Measurements from ENCODE around the gene SOD2. TPM values are rescaled to one million over a fixed set of nuclear protein-coding genes. Genes with fewer than 3 reads are reported as not detected.
"Not testable (repeated sequence)": the region's sequence is repeated elsewhere in the genome, so short reads cannot be mapped to it uniquely, and the experiment has no call there.

SOD2 gene
- total RNA-seq, 2 experiments from 2014 or later = 59.1 to 66.4 TPM

- no peak overlapping the region for H3K4me3 Mint-ChIP-seq
- no peaks in the 10 kb centered on the region for H3K27me3 Mint-ChIP-seq (ENCODE audit: low read depth)
- ATAC-seq (no peak), DNase-seq (no peak)
- peaks cover 8% of the 10 kb centered on the region for H3K4me1 Mint-ChIP-seq (ENCODE audit: low read depth)
- no peaks in the 10 kb centered on the region for H3K9me3 Mint-ChIP-seq (ENCODE audit: insufficient read depth)
- POLR2A ChIA-PET = no interaction called here
- CTCF ChIA-PET = interaction anchor here (0.9 kb wide), 1 partner anchor 10 kb away, joined by 3 read pairs; no protein-coding TSS in a partner anchor
- H3K36me3 Mint-ChIP-seq (ENCODE audit: low read depth) = peaks cover 5% of the 10 kb centered on the region
- no peak overlapping the region for H3K27ac Mint-ChIP-seq
Observed at GRCh38 chr6:159716247-159717096, 23.4 kb upstream of the SOD2 start.

GRCh38 chr6:159715605-159716004 is 22.6 kb upstream of the SOD2 start:
- Mint-ChIP-seq H3K27ac (no peak overlapping the region), H3K27me3 (ENCODE audit: low read depth) (no peaks in the 10 kb centered on the region), H3K36me3 (ENCODE audit: low read depth) (peaks cover 5% of the 10 kb centered on the region), H3K4me3 (no peak overlapping the region), H3K9me3 (ENCODE audit: insufficient read depth) (no peaks in the 10 kb centered on the region), H3K4me1 (ENCODE audit: low read depth) (peaks cover 8% of the 10 kb centered on the region)
- ChIA-PET CTCF (interaction anchor here (0.6 kb wide), 1 partner anchor 54 kb away, joined by 3 read pairs; no protein-coding TSS in a partner anchor), POLR2A (no interaction called here)
- no peak for ATAC-seq
- DNase-seq = no peak

- H3K4me1 Mint-ChIP-seq (ENCODE audit: low read depth) = peaks cover 8% of the 10 kb centered on the region
- H3K9me3 Mint-ChIP-seq (ENCODE audit: insufficient read depth) = no peaks in the 10 kb centered on the region
- POLR2A ChIA-PET = no interaction called here
- CTCF ChIA-PET = interaction anchor here (0.6 kb wide), 1 partner anchor 54 kb away, joined by 3 read pairs; no protein-coding TSS in a partner anchor
- no peaks in the 10 kb centered on the region for H3K27me3 Mint-ChIP-seq (ENCODE audit: low read depth)
- H3K4me3 Mint-ChIP-seq = no peak overlapping the region
- ATAC-seq = no peak
- H3K27ac Mint-ChIP-seq = no peak overlapping the region
- H3K36me3 Mint-ChIP-seq (ENCODE audit: low read depth) = peaks cover 5% of the 10 kb centered on the region
- no peak for DNase-seq
Observed at GRCh38 chr6:159715166-159715565, 22.1 kb upstream of the SOD2 start.

GRCh38 chr6:159714404-159714803 is 21.4 kb upstream of the SOD2 start:
- Mint-ChIP-seq H3K27me3 (ENCODE audit: low read depth) (peaks cover under 1% of the 10 kb centered on the region), H3K9me3 (ENCODE audit: insufficient read depth) (no peaks in the 10 kb centered on the region), H3K27ac (no peak overlapping the region), H3K36me3 (ENCODE audit: low read depth) (peaks cover 5% of the 10 kb centered on the region), H3K4me3 (no peak overlapping the region), H3K4me1 (ENCODE audit: low read depth) (peaks cover 8% of the 10 kb centered on the region)
- ATAC-seq (no peak), DNase-seq (no peak)
- CTCF ChIA-PET = no interaction called here
- POLR2A ChIA-PET = no interaction called here

GRCh38 chr6:159713984-159714383 is 20.9 kb upstream of the SOD2 start:
- Mint-ChIP-seq H3K9me3 (ENCODE audit: insufficient read depth) (no peaks in the 10 kb centered on the region), H3K36me3 (ENCODE audit: low read depth) (peaks cover 7% of the 10 kb centered on the region), H3K4me1 (ENCODE audit: low read depth) (peaks cover 8% of the 10 kb centered on the region), H3K27ac (no peak overlapping the region), H3K27me3 (ENCODE audit: low read depth) (peaks cover 3% of the 10 kb centered on the region), H3K4me3 (no peak overlapping the region)
- ATAC-seq = no peak
- POLR2A ChIA-PET = interaction anchor here (0.7 to 1.2 kb wide), 2 partner anchors 13 kb away, joined by 3 to 4 read pairs; no protein-coding TSS in a partner anchor
- DNase-seq = no peak
- CTCF ChIA-PET = no interaction called here

- H3K27ac Mint-ChIP-seq; H3K36me3 Mint-ChIP-seq (ENCODE audit: low read depth); POLR2A ChIA-PET; H3K9me3 Mint-ChIP-seq (ENCODE audit: insufficient read depth); H3K4me1 Mint-ChIP-seq (ENCODE audit: low read depth); ATAC-seq; H3K27me3 Mint-ChIP-seq (ENCODE audit: low read depth); H3K4me3 Mint-ChIP-seq; CTCF ChIA-PET; DNase-seq: not testable (repeated sequence)
Observed at GRCh38 chr6:159712389-159712788, 19.3 kb upstream of the SOD2 start.

- H3K9me3 Mint-ChIP-seq (ENCODE audit: insufficient read depth); H3K27ac Mint-ChIP-seq; H3K27me3 Mint-ChIP-seq (ENCODE audit: low read depth); H3K4me1 Mint-ChIP-seq (ENCODE audit: low read depth); POLR2A ChIA-PET; H3K4me3 Mint-ChIP-seq; ATAC-seq; H3K36me3 Mint-ChIP-seq (ENCODE audit: low read depth); CTCF ChIA-PET; DNase-seq: not testable (repeated sequence)
Observed at GRCh38 chr6:159710603-159711002, 17.6 kb upstream of the SOD2 start.

- H3K27me3 Mint-ChIP-seq (ENCODE audit: low read depth) = peaks cover 3% of the 10 kb centered on the region
- POLR2A ChIA-PET = interaction anchor here (1.0 to 2.2 kb wide), 2 partner anchors 12 to 25 kb away, joined by 3 to 8 read pairs; no protein-coding TSS in a partner anchor
- no peak overlapping the region for H3K4me3 Mint-ChIP-seq
- ATAC-seq (no peak), DNase-seq (no peak)
- H3K36me3 Mint-ChIP-seq (ENCODE audit: low read depth) = no peaks in the 10 kb centered on the region
- H3K27ac Mint-ChIP-seq = no peak overlapping the region
- H3K4me1 Mint-ChIP-seq (ENCODE audit: low read depth) = peaks cover 3% of the 10 kb centered on the region
- CTCF ChIA-PET = interaction anchor here (1.0 to 2.1 kb wide), 2 partner anchors 10 to 25 kb away, joined by 3 to 7 read pairs; partner anchors contain the start of gene WTAP
- peaks cover 4% of the 10 kb centered on the region for H3K9me3 Mint-ChIP-seq (ENCODE audit: insufficient read depth)
Observed at GRCh38 chr6:159701413-159701999, 8.5 kb upstream of the SOD2 start.

GRCh38 chr6:159700970-159701369 is 7.9 kb upstream of the SOD2 start:
- H3K27ac Mint-ChIP-seq = no peak overlapping the region
- H3K27me3 Mint-ChIP-seq (ENCODE audit: low read depth) = peaks cover 3% of the 10 kb centered on the region
- ATAC-seq = no peak
- DNase-seq = no peak
- CTCF ChIA-PET = interaction anchor here (2.1 kb wide), 1 partner anchor 9 kb away, joined by 7 read pairs; no protein-coding TSS in a partner anchor
- H3K4me3 Mint-ChIP-seq = no peak overlapping the region
- no peaks in the 10 kb centered on the region for H3K36me3 Mint-ChIP-seq (ENCODE audit: low read depth)
- peaks cover 4% of the 10 kb centered on the region for H3K9me3 Mint-ChIP-seq (ENCODE audit: insufficient read depth)
- POLR2A ChIA-PET = interaction anchor here (0.6 to 2.2 kb wide), 3 partner anchors 12 to 275 kb away, joined by 3 to 8 read pairs (median 8); no protein-coding TSS in a partner anchor
- H3K4me1 Mint-ChIP-seq (ENCODE audit: low read depth) = peaks cover 3% of the 10 kb centered on the region

GRCh38 chr6:159695984-159696383 is 2.9 kb upstream of the SOD2 start:
- ChIA-PET CTCF (interaction anchor here (0.9 to 1.4 kb wide), 4 partner anchors 24 to 65 kb away, joined by 3 to 5 read pairs (median 3); no protein-coding TSS in a partner anchor), POLR2A (interaction anchor here (5.2 kb wide), 1 partner anchor 32 kb away, joined by 56 read pairs; the partner anchor contains the start of gene WTAP)
- no peak for ATAC-seq
- Mint-ChIP-seq H3K27me3 (ENCODE audit: low read depth) (no peaks in the 10 kb centered on the region), H3K36me3 (ENCODE audit: low read depth) (peaks cover 11% of the 10 kb centered on the region), H3K4me3 (no peak overlapping the region), H3K4me1 (ENCODE audit: low read depth) (peaks cover 28% of the 10 kb centered on the region), H3K9me3 (ENCODE audit: insufficient read depth) (no peaks in the 10 kb centered on the region), H3K27ac (no peak overlapping the region)
- DNase-seq = no peak

- H3K4me1 Mint-ChIP-seq (ENCODE audit: low read depth) = peaks cover 32% of the 10 kb centered on the region
- POLR2A ChIA-PET = interaction anchor here (0.8 to 5.2 kb wide), 7 partner anchors 25 to 652 kb away, joined by 3 to 56 read pairs (median 3); partner anchors contain the start of genes MRPL18, TCP1 and WTAP
- H3K9me3 Mint-ChIP-seq (ENCODE audit: insufficient read depth) = no peaks in the 10 kb centered on the region
- peak overlapping the region; percentile 92 for H3K27ac Mint-ChIP-seq
- no peaks in the 10 kb centered on the region for H3K27me3 Mint-ChIP-seq (ENCODE audit: low read depth)
- CTCF ChIA-PET = interaction anchor here (0.9 kb wide), 1 partner anchor 35 kb away, joined by 3 read pairs; no protein-coding TSS in a partner anchor
- H3K4me3 Mint-ChIP-seq = peak overlapping the region; percentile 85
- H3K36me3 Mint-ChIP-seq (ENCODE audit: low read depth) = peaks cover 16% of the 10 kb centered on the region
- DNase-seq (peak; percentile 46), ATAC-seq (peak; percentile 2)
Observed at GRCh38 chr6:159693894-159694545, 979 bp upstream of the SOD2 start.
